Limb (tissue), 2 donors: ENCODE data around the gene GSX1.
A peak's percentile ranks its signal among the peaks of the same experiment; 100 is the strongest.
"Not testable (repeated sequence)": the region's sequence is repeated elsewhere in the genome, so short reads cannot be mapped to it uniquely, and the experiment has no call there.

Experiments
- DNase-seq, 2 donors: peaks; one replicate each; pipeline ENCODE4 v3.0.0-alpha.2; 2016; ENCODE audit errors: extremely low spot score in 2 of 2

The GSX1 gene

DNA sequence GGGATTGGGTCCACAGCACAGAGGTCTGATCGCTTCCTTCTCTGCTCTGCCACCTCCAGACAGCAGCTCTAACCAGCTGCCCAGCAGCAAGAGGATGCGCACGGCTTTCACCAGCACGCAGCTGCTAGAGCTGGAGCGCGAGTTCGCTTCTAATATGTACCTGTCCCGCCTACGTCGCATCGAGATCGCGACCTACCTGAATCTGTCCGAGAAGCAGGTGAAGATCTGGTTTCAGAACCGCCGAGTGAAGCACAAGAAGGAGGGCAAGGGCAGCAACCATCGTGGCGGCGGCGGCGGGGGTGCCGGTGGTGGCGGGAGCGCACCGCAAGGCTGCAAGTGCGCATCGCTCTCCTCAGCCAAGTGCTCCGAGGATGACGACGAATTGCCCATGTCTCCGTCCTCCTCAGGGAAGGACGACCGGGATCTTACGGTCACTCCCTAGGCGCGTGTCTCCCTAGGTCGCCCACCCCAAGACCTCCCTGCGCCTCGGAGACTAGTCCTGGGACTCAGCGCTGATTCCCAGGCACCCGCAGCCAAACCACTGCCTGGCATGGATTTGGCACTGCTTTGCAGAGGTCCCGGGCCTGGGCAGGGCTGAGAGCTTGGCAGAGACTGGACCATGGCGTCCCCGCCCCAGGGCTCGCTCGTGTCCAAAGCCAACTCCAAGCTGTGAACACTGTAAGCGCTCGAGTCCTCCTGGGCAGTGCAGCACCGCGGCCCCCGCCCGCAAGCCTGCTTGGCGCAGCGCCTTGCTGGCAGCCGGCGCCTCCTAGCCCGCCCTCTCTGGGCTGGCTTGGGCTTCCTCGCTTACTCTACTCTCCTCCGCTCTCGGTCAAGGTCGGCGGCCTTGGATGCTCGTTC, 1.5 kb downstream of the GSX1 start:
- DNase-seq = peak in 1 of 2 donors; percentile 45

DNA sequence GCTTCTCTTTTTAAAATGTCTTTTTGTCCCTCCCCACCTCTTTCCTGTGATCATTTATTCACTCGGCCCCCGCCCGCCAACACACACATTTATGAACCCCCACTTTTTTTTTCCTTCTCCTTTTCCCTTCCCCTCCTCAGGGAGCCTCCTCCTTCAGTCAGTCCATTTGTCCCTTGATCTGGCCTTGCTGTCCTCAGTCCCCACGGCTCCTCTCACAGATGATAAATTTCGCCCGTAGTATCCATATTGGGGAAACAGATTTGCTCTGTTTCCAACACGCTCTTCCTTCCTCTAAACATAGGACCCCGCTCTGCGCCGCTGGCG, 2.0 kb downstream of the GSX1 start:
- DNase-seq = no peak

- peak in 1 of 2 donors; percentile 29 for DNase-seq
These were observed 2.8 kb downstream of the GSX1 start for GRCh38 chr13:27794921-27795717.

- DNase-seq = no peak
These were observed 3.4 kb downstream of the GSX1 start for GRCh38 chr13:27795718-27796019.

GRCh38 chr13:27796544-27797227, 4.4 kb downstream of the GSX1 start:
- peak in 1 of 2 donors; percentile 27 for DNase-seq

DNA sequence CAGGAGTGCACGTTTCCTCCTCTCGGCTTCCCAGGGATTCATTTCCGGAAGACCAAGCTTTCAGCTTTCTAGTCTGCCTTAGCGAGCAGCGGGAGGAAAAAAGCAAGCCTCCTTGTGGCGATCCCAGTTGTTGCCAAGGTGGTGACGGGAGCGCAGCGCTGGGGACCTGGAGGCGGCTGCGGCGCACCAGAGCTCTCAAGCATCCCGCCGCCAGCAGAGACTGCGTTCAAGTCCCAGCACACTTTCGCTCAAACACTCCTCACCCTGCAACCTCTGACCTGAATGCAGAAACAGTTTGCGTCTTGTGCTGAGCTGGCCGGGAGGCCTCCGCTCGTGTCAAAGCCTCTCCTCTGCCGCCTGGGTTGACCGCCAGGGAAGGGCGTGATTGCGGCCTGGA, 4.9 kb downstream of the GSX1 start:
- peak in 1 of 2 donors; percentile 53 for DNase-seq

GRCh38 chr13:27806744-27807387, 14.6 kb downstream of the GSX1 start:
- no peak for DNase-seq

GRCh38 chr13:27808851-27809550, 16.7 kb downstream of the GSX1 start:
- no peak for DNase-seq

GRCh38 chr13:27810009-27810408, 17.7 kb downstream of the GSX1 start:
- no peak for DNase-seq

GRCh38 chr13:27810461-27810860, 18.2 kb downstream of the GSX1 start:
- DNase-seq = no peak

DNA sequence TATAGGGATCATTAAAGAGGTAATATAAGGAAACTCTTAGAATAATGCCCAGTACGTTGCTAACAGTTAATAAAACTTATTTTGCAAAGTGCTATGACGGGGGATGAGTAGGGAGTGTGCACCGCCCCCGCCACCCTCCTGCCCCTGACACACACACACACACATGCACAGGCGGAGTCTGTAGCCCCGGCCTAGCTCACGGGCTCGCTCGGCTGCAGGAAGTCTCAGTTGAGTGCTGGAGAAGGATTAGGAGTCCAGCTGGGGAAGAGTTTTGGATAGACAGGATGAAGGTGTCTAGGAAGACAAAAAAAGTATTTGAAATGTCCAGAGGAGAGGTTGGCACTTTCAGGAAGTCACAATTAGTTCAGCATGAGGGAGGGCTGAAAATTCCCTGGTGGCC, 21.5 kb downstream of the GSX1 start:
- no peak for DNase-seq

DNA sequence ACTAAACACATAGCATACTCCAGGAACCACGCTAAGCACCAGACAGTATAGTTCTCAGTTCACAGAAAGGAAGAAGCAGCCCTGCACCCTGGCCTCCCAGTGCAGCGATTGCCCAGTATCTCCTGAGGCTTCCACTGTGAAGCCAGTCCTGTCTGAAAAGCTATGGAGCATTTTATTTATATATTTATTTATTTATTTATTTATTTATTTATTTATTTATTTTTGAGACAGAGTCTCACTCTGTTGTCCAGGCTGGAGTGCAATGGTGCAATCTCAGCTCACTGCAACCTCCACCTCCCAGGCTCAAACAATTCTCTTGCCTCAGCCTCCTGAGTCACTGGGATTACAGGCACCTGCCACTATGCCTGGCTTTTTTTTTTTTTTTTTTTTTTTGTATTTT, 25.5 kb downstream of the GSX1 start:
- not testable (repeated sequence) for DNase-seq

DNA sequence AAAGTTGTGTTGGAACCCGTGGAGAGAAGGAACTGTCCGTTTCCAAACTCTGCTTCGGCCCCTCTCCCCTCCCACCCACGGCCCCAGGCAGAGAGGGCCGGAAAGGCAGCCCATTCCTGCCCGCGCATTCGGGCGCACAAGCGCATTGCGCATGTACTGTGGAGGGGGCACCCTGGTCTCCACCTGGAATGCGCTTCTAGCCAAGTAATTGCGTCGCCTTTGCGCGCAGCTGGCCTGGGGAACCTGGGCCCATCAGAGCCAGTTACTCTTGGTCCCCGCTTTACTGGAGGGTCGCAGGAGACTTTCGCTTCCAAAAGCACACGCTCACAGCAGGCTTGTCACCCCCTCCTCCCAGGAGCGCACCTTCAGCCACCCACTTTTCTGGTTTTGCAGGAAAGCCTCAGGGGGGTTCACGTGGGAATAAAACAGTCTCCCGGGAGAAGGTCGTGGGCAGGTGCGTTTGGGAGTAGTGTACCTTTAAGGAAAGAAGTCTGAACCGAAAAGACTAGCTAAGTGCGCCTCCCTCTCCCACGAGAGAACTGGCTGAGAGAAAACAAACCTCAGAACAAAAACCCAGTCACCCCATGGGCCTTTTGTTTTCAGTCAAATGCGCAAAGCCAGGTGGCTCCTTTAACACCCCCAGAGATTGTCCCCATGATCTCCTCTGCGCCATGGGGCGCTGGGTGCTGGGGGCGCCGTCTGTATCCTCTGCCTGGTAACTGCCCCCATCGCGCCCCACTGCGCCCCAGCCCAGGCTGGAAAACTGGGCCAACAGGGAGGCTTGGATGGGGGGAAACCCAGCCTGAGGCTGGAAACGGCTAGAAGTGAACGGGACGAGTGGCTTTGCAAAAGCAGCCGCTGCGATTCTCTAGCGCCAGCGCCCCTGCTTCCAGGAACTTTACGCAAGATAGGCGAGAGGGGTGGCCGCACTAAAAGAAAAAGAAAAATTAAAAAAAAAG, 28.5 kb downstream of the GSX1 start:
- DNase-seq = no peak

GRCh38 chr13:27821566-27821965, 29.3 kb downstream of the GSX1 start:
- DNase-seq = no peak

- DNase-seq = no peak
These were observed 30.1 kb downstream of the GSX1 start for GRCh38 chr13:27822258-27822872.

DNA sequence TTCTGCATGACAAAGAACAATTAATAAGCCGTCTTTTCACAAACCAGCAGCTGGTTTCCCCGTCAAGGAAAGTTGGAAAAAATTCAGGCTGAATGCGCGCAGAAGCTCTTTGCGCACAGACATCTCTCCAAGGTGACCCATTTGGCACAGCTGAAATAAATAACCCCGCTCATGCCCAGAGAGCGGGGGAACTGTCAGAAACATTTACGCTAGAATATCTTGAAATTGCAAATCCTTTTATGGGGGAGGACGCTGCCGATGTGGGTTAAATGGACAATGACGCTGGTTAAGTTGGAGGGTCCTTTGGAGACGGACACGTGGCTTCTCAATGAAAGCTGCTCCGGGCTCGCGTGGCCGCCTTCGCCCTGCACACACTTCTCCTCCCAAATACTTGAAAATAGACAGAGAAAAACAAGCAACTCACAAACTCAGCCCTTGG, 30.6 kb downstream of the GSX1 start:
- no peak for DNase-seq

DNA sequence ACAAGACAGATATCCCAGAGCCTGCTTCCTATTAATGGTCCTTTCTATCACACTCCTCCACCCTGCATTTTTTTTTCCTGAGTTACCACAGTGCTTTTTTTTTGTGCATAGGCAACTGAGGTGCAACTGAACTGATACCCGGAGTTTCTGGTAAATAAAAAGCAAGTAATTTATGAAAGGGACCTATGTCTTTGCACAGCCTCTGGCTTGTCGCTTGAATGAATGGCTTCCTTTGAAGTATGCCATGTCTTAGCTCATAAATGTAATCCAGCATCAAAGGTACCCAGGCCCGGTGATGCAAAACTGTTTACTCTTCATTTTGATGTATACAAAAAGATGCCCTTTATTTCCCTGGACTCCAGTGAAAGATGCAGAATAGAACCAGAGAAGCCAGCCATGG, 31.8 kb downstream of the GSX1 start:
- DNase-seq = no peak

- no peak for DNase-seq
These were observed 32.8 kb downstream of the GSX1 start for GRCh38 chr13:27825072-27825471.
